Thyroid gland (tissue), 4 donors: ENCODE data around the gene KIF3B. TPM values are rescaled to one million over a fixed set of nuclear protein-coding genes. Genes with fewer than 3 reads are reported as not detected.
A peak's percentile ranks its signal among the peaks of the same experiment; 100 is the strongest.

Experiments
- DNase-seq, 2 donors: peaks; one replicate each; pipeline ENCODE4 v3.0.0-alpha.2; 2019
- H3K27ac ChIP-seq, 3 donors: fragments of 200-600 bp; sonication (generic); 1 replicate in 2 of 3; 2 replicates in 1 of 3; pipeline ENCODE4 v1.5.1; 2016 to 2019; ENCODE audit warnings: mild to moderate bottlenecking in 1 of 3, moderate library complexity in 1 of 3
- H3K27me3 ChIP-seq: fragments of 200-600 bp; sonication (generic); one replicate; pipeline ENCODE4 v1.5.1; 2019
- H3K36me3 ChIP-seq, 2 donors: fragments of 200-600 bp; sonication (generic); one replicate each; pipeline ENCODE4 v1.5.1; 2016 to 2019
- H3K4me1 ChIP-seq, 2 donors: fragments of 200-600 bp; sonication (generic); one replicate each; pipeline ENCODE4 v1.5.1; 2017 to 2019
- H3K4me3 ChIP-seq, 3 donors: fragments of 200-600 bp; sonication (generic); replicated peaks in 1 of 3; 1 replicate in 2 of 3; 2 replicates in 1 of 3; pipeline ENCODE4 v1.5.1; 2016; ENCODE audit warnings: mild to moderate bottlenecking in 1 of 3
- H3K9me3 ChIP-seq: fragments of 200-600 bp; sonication (generic); one replicate; pipeline ENCODE4 v1.5.1; 2017
- CTCF ChIP-seq, 6 experiments: fragments of 200-600 bp in 3 of 6; fragments of 450-650 bp in 3 of 6; sonication (generic) in 3 of 6; IDR thresholded peaks; one replicate each; pipeline ENCODE4 v1.5.1; 2016 to 2019; ENCODE audit warnings: antibody characterized with exemption in 6 of 6, mild to moderate bottlenecking in 2 of 6, inconsistent platforms in 1 of 6, moderate library complexity in 1 of 6
- POLR2A ChIP-seq, 2 donors: fragments of 450-650 bp; IDR thresholded peaks; one replicate each; pipeline ENCODE4 v1.6.1; 2017; ENCODE audit warnings: antibody characterized with exemption in 2 of 2, mild to moderate bottlenecking in 2 of 2, moderate library complexity in 1 of 2
- WGBS, 2 donors: methylation state at CpG; one replicate each; pipeline ENCODE4 v1.1.5; 2017; 5-methylcytosine and 5-hydroxymethylcytosine counted together
- intact Hi-C: fragments of 100-400 bp; cut with DNase I; formaldehyde crosslinking; loops from one replicate; pipeline ENCODE4 v1.15.1; 2023
- total RNA-seq, 4 donors: library from RNA; depleted of rRNA; stranded (reverse); fragments of >200 nt; gene quantifications; one replicate each; pipeline ENCODE4 v1.2.3, GENCODE V29; 2016

KIF3B gene
- total RNA-seq, 4 donors from 2014 or later = 31.0 to 35.5 (median 32.7) TPM

GRCh38 chr20:32333181-32333987, 55.9 kb downstream of the KIF3B start:
- WGBS, 2 donors = 88 to 93% methylated on average over 12 of the region's 12 CpGs
- Histone ChIP-seq H3K27me3 (no peaks in the 10 kb centered on the region), H3K9me3 (no peaks in the 10 kb centered on the region), H3K4me3 (no peak overlapping the region), H3K4me1 (peaks cover 14 to 24% of the 10 kb centered on the region in 2 donors), H3K27ac (peak overlapping the region in 1 of 3 donors; percentile 10), H3K36me3 (peaks cover 6 to 14% of the 10 kb centered on the region in 2 donors)
- intact Hi-C loops = no loop called here
- TF ChIP-seq CTCF (IDR thresholded peaks at IDR 0.05) (no peak), POLR2A (IDR thresholded peaks at IDR 0.05) (no peak)
- no peak for DNase-seq

GRCh38 chr20:32333988-32334885, 56.8 kb downstream of the KIF3B start:
- H3K9me3 ChIP-seq = no peaks in the 10 kb centered on the region
- peak overlapping the region in 2 of 3 donors; percentile 14 to 32 for H3K27ac ChIP-seq
- no peak overlapping the region for H3K4me3 ChIP-seq
- TF ChIP-seq POLR2A (IDR thresholded peaks at IDR 0.05) = no peak
- TF ChIP-seq CTCF (IDR thresholded peaks at IDR 0.05) = no peak
- H3K36me3 ChIP-seq = peaks cover 6 to 14% of the 10 kb centered on the region in 2 donors
- peaks cover 17 to 31% of the 10 kb centered on the region in 2 donors for H3K4me1 ChIP-seq
- 54 to 63% methylated on average over 13 of the region's 13 CpGs for WGBS, 2 donors
- no peaks in the 10 kb centered on the region for H3K27me3 ChIP-seq
- intact Hi-C loops = no loop called here
- DNase-seq = peak; percentile 72 to 76

GRCh38 chr20:32336918-32337347, 59.5 kb downstream of the KIF3B start:
- Histone ChIP-seq H3K27me3 (no peaks in the 10 kb centered on the region), H3K36me3 (no peaks in the 10 kb centered on the region), H3K4me1 (peaks cover 32 to 50% of the 10 kb centered on the region in 2 donors), H3K27ac (peak overlapping the region in 1 of 3 donors; percentile 83), H3K9me3 (no peaks in the 10 kb centered on the region), H3K4me3 (no peak overlapping the region)
- DNase-seq = no peak
- WGBS, 2 donors = 49 to 50% methylated on average over 5 of the region's 5 CpGs
- TF ChIP-seq POLR2A (IDR thresholded peaks at IDR 0.05) (no peak), CTCF (IDR thresholded peaks at IDR 0.05) (peak in 4 of 6 experiments; percentile 29 to 65 (median 54))
- intact Hi-C loops = no loop called here

- no peak for TF ChIP-seq POLR2A (IDR thresholded peaks at IDR 0.05)
- no peak for TF ChIP-seq CTCF (IDR thresholded peaks at IDR 0.05)
- intact Hi-C loops = no loop called here
- H3K27me3 ChIP-seq = no peaks in the 10 kb centered on the region
- H3K4me1 ChIP-seq = peaks cover 32 to 38% of the 10 kb centered on the region in 2 donors
- 90 to 94% methylated on average over 7 to 8 of the region's 11 CpGs for WGBS, 2 donors
- H3K36me3 ChIP-seq = no peaks in the 10 kb centered on the region
- no peak overlapping the region for H3K4me3 ChIP-seq
- no peak for DNase-seq
- H3K9me3 ChIP-seq = no peaks in the 10 kb centered on the region
- H3K27ac ChIP-seq = peak overlapping the region; percentile 66 to 83 (median 72)
Measured at GRCh38 chr20:32337937-32338661, 60.6 kb downstream of the KIF3B start.
